Vagina (tissue), 2 donors: Measurements from ENCODE around the gene IRF2. TPM values are rescaled to one million over a fixed set of nuclear protein-coding genes. Genes with fewer than 3 reads are reported as not detected.

Source experiments
- DNase-seq, 2 donors: peaks; one replicate each; pipeline ENCODE4 v3.0.0-alpha.2; 2017; ENCODE audit errors: extremely low spot score in 2 of 2
- H3K27ac ChIP-seq: fragments of 200-600 bp; sonication (generic); one replicate; pipeline ENCODE4 v1.5.1; 2019
- H3K27me3 ChIP-seq: fragments of 200-600 bp; sonication (generic); one replicate; pipeline ENCODE4 v1.5.1; 2019
- H3K36me3 ChIP-seq, 2 donors: fragments of 200-600 bp; sonication (generic); one replicate each; pipeline ENCODE4 v1.5.1; 2017 to 2019
- H3K4me1 ChIP-seq: fragments of 200-600 bp; sonication (generic); one replicate; pipeline ENCODE4 v1.5.1; 2019
- H3K4me3 ChIP-seq, 2 donors: fragments of 200-600 bp; sonication (generic); 1 replicate in 1 of 2; 2 replicates in 1 of 2; pipeline ENCODE4 v1.5.1; 2016 to 2019
- H3K9me3 ChIP-seq: fragments of 200-600 bp; sonication (generic); one replicate; pipeline ENCODE4 v1.5.1; 2019
- POLR2A ChIP-seq, 2 donors: fragments of 450-650 bp; IDR thresholded peaks; one replicate each; pipeline ENCODE4 v1.6.1; 2017; ENCODE audit warnings: antibody characterized with exemption in 2 of 2, mild to moderate bottlenecking in 2 of 2, moderate library complexity in 2 of 2
- POLR2AphosphoS5 ChIP-seq, 2 donors: sonication (generic); formaldehyde crosslinking; IDR thresholded peaks; one replicate each; pipeline ENCODE4 v1.9.0; 2017; ENCODE audit warnings: antibody characterized with exemption in 2 of 2, mild to moderate bottlenecking in 2 of 2, low read depth in 1 of 2; ENCODE audit not compliant: insufficient read depth in 1 of 2
- intact Hi-C: fragments of 100-400 bp; cut with DNase I; formaldehyde crosslinking; loops from one replicate; pipeline ENCODE4 v1.15.1; 2023
- total RNA-seq: library from RNA; depleted of rRNA; stranded (reverse); fragments of >200 nt; gene quantifications from one replicate; pipeline ENCODE4 v1.2.3, GENCODE V29; 2016
- TF ChIP-seq, protein P1 (sequence below), 3 experiments: fragments of 450-650 bp in 2 of 3; fragments of 200-600 bp in 1 of 3; sonication (generic) in 1 of 3; IDR thresholded peaks; one replicate each; pipeline ENCODE4 v1.5.1; 2017 to 2019; ENCODE audit warnings: antibody characterized with exemption in 3 of 3, mild to moderate bottlenecking in 2 of 3, moderate library complexity in 2 of 3

The IRF2 gene
- total RNA-seq, 1 donor from 2014 or later: 18.7 TPM

DNA sequence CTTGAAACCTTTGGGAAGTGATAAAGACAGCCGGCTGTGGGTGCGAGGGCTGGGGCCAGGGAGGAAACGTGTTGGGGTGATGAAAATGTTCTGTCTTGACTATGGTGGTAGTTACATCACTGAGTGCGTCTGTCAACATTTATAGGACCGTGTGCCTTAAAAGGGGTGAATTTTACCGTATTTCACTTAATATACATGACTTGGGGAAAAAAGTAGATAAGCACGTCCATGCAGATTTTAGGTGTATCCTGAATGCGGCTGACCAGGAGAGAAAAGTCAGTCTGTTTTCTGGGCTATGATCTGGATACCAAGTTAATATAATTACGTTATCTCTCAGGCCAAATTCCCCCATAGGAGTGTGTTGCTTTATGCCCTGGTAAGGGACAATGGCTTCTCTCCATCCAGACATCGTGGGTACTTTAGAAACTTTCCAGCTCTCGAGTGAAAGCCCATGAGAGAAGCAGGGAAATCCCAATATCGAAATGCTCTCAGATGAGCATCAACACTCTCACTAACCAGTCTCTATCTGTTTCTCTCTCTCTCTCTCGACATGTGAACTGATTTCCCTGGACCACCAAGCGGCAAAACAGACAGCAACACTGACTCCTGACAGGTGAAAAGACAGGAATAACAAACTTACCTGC is 71.5 kb downstream of the IRF2 start:
- Histone ChIP-seq H3K27ac (no peak overlapping the region), H3K4me1 (peaks cover 34% of the 10 kb centered on the region), H3K9me3 (no peaks in the 10 kb centered on the region), H3K4me3 (no peak overlapping the region), H3K27me3 (no peaks in the 10 kb centered on the region), H3K36me3 (peaks cover 0 to 44% of the 10 kb centered on the region in 2 donors)
- no peak for DNase-seq
- intact Hi-C loops: no loop called here
- TF ChIP-seq POLR2A (IDR thresholded peaks at IDR 0.05) (no peak), POLR2AphosphoS5 (IDR thresholded peaks at IDR 0.05; ENCODE audit: insufficient read depth in 1 of 2, low read depth in 1 of 2) (no peak)
- TF ChIP-seq, protein P1, sequence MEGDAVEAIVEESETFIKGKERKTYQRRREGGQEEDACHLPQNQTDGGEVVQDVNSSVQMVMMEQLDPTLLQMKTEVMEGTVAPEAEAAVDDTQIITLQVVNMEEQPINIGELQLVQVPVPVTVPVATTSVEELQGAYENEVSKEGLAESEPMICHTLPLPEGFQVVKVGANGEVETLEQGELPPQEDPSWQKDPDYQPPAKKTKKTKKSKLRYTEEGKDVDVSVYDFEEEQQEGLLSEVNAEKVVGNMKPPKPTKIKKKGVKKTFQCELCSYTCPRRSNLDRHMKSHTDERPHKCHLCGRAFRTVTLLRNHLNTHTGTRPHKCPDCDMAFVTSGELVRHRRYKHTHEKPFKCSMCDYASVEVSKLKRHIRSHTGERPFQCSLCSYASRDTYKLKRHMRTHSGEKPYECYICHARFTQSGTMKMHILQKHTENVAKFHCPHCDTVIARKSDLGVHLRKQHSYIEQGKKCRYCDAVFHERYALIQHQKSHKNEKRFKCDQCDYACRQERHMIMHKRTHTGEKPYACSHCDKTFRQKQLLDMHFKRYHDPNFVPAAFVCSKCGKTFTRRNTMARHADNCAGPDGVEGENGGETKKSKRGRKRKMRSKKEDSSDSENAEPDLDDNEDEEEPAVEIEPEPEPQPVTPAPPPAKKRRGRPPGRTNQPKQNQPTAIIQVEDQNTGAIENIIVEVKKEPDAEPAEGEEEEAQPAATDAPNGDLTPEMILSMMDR (IDR thresholded peaks at IDR 0.05): no peak

DNA sequence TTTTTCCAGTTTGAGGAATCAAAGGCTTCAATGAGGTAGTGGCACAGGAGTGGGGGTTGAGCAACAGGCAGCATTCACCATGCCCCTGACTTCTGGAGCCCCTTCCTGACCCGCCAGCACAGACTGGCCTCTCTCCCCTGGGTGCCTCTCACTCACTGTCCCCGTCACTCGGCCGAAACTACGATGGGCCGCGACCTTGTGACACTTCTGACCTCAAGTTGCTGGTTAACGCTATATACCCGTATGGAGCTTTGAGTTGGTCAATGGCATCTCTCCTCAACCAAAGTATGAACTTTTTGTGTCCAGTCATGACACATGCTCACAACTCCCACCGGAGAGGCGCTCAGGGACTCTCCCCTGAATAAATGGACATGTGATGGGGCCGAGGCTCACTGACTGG is 72.1 kb downstream of the IRF2 start:
- TF ChIP-seq, protein P1 (IDR thresholded peaks at IDR 0.05): no peak
- TF ChIP-seq POLR2A (IDR thresholded peaks at IDR 0.05) (no peak), POLR2AphosphoS5 (IDR thresholded peaks at IDR 0.05; ENCODE audit: insufficient read depth in 1 of 2, low read depth in 1 of 2) (no peak)
- H3K9me3 ChIP-seq: no peaks in the 10 kb centered on the region
- DNase-seq: no peak
- H3K27me3 ChIP-seq: no peaks in the 10 kb centered on the region
- no peak overlapping the region for H3K4me3 ChIP-seq
- intact Hi-C loops: no loop called here
- no peak overlapping the region for H3K27ac ChIP-seq
- H3K4me1 ChIP-seq: peaks cover 28% of the 10 kb centered on the region
- peaks cover 0 to 47% of the 10 kb centered on the region in 2 donors for H3K36me3 ChIP-seq

DNA sequence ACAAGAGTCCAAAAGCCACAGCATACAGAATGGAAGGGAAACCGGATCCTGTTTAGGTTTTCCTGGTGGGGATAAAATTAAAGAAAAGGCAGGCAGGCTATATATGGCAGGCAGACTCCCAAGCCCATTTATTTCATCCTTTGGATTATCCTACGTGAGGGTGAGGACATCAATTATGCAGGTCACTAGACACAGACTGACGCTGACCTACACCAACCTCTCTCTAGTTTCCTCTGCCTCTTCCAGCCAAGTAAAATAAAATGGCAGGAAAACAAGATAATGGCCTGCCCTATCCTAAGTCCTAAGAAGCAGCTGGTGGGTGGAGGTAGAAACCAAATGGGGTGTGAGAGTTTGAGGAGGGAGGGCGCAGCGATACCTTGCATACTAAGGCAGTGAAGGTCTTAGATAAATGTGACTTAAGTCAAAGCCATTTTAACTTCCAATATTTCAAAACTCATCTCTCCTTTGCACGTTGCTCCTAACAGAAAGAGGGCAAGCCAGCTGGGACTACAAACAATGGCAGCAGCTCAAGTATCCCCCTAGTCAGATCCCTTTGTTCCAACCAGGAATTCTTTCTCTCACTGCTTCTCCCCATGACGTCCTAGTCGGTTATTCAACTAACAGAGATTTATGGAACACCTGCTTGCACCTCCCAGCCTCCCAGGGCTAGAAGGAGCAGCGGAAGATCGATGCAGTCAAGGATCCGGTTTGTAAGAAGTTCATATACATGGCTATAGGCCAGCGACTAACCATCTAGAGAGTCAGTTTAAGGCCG is 72.8 kb downstream of the IRF2 start:
- intact Hi-C loops: no loop called here
- no peaks in the 10 kb centered on the region for H3K27me3 ChIP-seq
- H3K27ac ChIP-seq: no peak overlapping the region
- no peak overlapping the region for H3K4me3 ChIP-seq
- DNase-seq: no peak
- H3K4me1 ChIP-seq: peaks cover 21% of the 10 kb centered on the region
- peaks cover 0 to 54% of the 10 kb centered on the region in 2 donors for H3K36me3 ChIP-seq
- no peaks in the 10 kb centered on the region for H3K9me3 ChIP-seq
- no peak for TF ChIP-seq POLR2A (IDR thresholded peaks at IDR 0.05)
- no peak for TF ChIP-seq POLR2AphosphoS5 (IDR thresholded peaks at IDR 0.05; ENCODE audit: insufficient read depth in 1 of 2, low read depth in 1 of 2)

DNA sequence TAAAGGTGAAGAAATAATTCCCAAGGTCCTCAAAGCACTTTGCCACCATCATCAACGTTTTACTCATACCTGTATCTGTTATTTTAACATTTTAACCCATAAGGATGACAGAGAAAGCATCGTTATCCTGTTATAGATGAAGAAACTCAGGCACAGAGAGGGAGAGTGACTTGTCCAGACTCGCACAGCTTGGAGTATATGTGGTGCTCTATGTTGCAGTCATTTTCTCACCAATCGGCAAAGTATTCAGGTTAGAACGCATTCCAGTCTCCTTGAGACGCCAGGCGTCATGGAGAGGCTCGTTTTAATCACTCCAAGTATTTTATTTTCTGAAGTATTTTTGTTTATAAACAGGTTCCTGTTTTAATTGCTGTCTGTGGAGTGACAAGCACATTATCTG is 73.5 kb downstream of the IRF2 start:
- Histone ChIP-seq H3K27ac (no peak overlapping the region), H3K4me1 (peaks cover 16% of the 10 kb centered on the region), H3K36me3 (peaks cover 0 to 52% of the 10 kb centered on the region in 2 donors), H3K27me3 (no peaks in the 10 kb centered on the region), H3K9me3 (no peaks in the 10 kb centered on the region), H3K4me3 (no peak overlapping the region)
- intact Hi-C loops: no loop called here
- no peak for TF ChIP-seq POLR2A (IDR thresholded peaks at IDR 0.05)
- TF ChIP-seq, protein P1 (IDR thresholded peaks at IDR 0.05): no peak
- no peak for DNase-seq

DNA sequence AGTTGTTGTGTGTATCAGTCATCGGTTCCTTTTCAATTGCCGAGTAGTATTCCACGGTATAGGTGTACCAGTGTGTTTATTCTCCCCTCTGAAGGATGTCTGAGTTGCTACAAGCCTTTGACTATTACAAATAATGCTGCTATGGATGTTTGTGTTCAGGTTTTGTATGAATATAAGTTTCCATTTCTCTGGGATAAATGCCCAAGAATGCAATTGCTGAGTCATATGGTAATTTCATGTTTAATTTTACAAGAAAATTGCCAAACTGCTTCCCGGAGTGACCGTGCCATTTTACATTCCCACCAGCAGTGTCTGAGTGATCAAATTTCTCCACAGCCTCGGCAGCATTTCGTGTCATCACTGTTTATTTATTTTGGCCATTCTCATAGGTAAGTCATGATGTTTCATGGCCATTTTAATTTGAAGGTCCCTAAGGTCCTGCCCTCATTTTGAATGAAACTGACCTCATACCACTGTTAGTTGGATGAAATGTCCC is 73.9 kb downstream of the IRF2 start:
- peaks cover 0 to 47% of the 10 kb centered on the region in 2 donors for H3K36me3 ChIP-seq
- H3K27me3 ChIP-seq: no peaks in the 10 kb centered on the region
- H3K27ac ChIP-seq: no peak overlapping the region
- intact Hi-C loops: no loop called here
- TF ChIP-seq POLR2A (IDR thresholded peaks at IDR 0.05) (no peak), POLR2AphosphoS5 (IDR thresholded peaks at IDR 0.05; ENCODE audit: insufficient read depth in 1 of 2, low read depth in 1 of 2) (no peak)
- TF ChIP-seq, protein P1 (IDR thresholded peaks at IDR 0.05): no peak
- peaks cover 16% of the 10 kb centered on the region for H3K4me1 ChIP-seq
- H3K9me3 ChIP-seq: no peaks in the 10 kb centered on the region
- H3K4me3 ChIP-seq: no peak overlapping the region
- DNase-seq: no peak
